Putamen (tissue), 1 donor: Measurements from ENCODE around the gene MACROD2.
"Not testable (repeated sequence)": the region's sequence is repeated elsewhere in the genome, so short reads cannot be mapped to it uniquely, and the experiment has no call there.

Experiments used
- DNase-seq: peaks from one replicate; pipeline ENCODE4 v3.0.0-alpha.2; 2016; ENCODE audit warnings: low spot score

Gene MACROD2

GRCh38 chr20:15523400-15523799 is 1528.1 kb downstream of the MACROD2 start:
- no peak for DNase-seq

GRCh38 chr20:15528391-15529111 is 1533.2 kb downstream of the MACROD2 start:
- DNase-seq = no peak

- no peak for DNase-seq
These were observed 1540.5 kb downstream of the MACROD2 start for GRCh38 chr20:15535863-15536262.

GRCh38 chr20:15537200-15537599 is 1541.9 kb downstream of the MACROD2 start:
- not testable (repeated sequence) for DNase-seq

- no peak for DNase-seq
These were observed 1547.3 kb downstream of the MACROD2 start for GRCh38 chr20:15542655-15543054.

GRCh38 chr20:15544742-15545141 is 1549.4 kb downstream of the MACROD2 start:
- DNase-seq = no peak

GRCh38 chr20:15546525-15547023 is 1551.3 kb downstream of the MACROD2 start:
- DNase-seq = no peak

GRCh38 chr20:15547119-15547518 is 1551.8 kb downstream of the MACROD2 start:
- DNase-seq = no peak

- no peak for DNase-seq
These were observed 1555.0 kb downstream of the MACROD2 start for GRCh38 chr20:15550116-15550870.

GRCh38 chr20:15555913-15556312 is 1560.6 kb downstream of the MACROD2 start:
- DNase-seq = no peak

- no peak for DNase-seq
These were observed 1561.6 kb downstream of the MACROD2 start for GRCh38 chr20:15556869-15557268.

- no peak for DNase-seq
These were observed 1565.8 kb downstream of the MACROD2 start for GRCh38 chr20:15561070-15561569.

- DNase-seq = peak; percentile 82
These were observed 1566.5 kb downstream of the MACROD2 start for GRCh38 chr20:15561707-15562404.

- DNase-seq = no peak
These were observed 1568.5 kb downstream of the MACROD2 start for GRCh38 chr20:15563836-15564235.

GRCh38 chr20:15564981-15565380 is 1569.7 kb downstream of the MACROD2 start:
- no peak for DNase-seq

GRCh38 chr20:15565786-15566185 is 1570.5 kb downstream of the MACROD2 start:
- DNase-seq = no peak

GRCh38 chr20:15567219-15567618 is 1571.9 kb downstream of the MACROD2 start:
- no peak for DNase-seq

- DNase-seq = no peak
These were observed 1574.8 kb downstream of the MACROD2 start for GRCh38 chr20:15570156-15570555.

GRCh38 chr20:15571056-15571455 is 1575.7 kb downstream of the MACROD2 start:
- no peak for DNase-seq

- DNase-seq = no peak
These were observed 1579.9 kb downstream of the MACROD2 start for GRCh38 chr20:15575255-15575654.

- no peak for DNase-seq
These were observed 1581.1 kb downstream of the MACROD2 start for GRCh38 chr20:15576411-15576810.

GRCh38 chr20:15578113-15578512 is 1582.8 kb downstream of the MACROD2 start:
- no peak for DNase-seq
